Neural progenitor cell (in vitro differentiated cells): ENCODE data around the gene GAB3. TPM values are rescaled to one million over a fixed set of nuclear protein-coding genes. Genes with fewer than 3 reads are reported as not detected.

ENCODE experiments used
- DNase-seq: peaks from one replicate; pipeline ENCODE4 v3.0.0-alpha.2; 2016; ENCODE audit warnings: low spot score
- H2AFZ ChIP-seq: fragments of 200-600 bp; sonication (generic); replicated peaks from 2 replicates; pipeline ENCODE4 v1.6.1; 2016; ENCODE audit warnings: antibody characterized with exemption
- H3F3A ChIP-seq: fragments of 200-600 bp; sonication (generic); 2 replicates; pipeline ENCODE4 v1.6.1; 2016; ENCODE audit warnings: antibody characterized with exemption, low read depth
- H3K27ac ChIP-seq: fragments of 200-600 bp; sonication (generic); 2 replicates; pipeline ENCODE4 v1.5.1; 2016; ENCODE audit warnings: mild to moderate bottlenecking
- H3K27me3 ChIP-seq: fragments of 200-600 bp; sonication (generic); 2 replicates; pipeline ENCODE4 v1.6.1; 2016; ENCODE audit warnings: mild to moderate bottlenecking, moderate library complexity
- H3K36me3 ChIP-seq: fragments of 200-600 bp; sonication (generic); 2 replicates; pipeline ENCODE4 v1.5.1; 2016
- H3K4me1 ChIP-seq: fragments of 200-600 bp; sonication (generic); 2 replicates; pipeline ENCODE4 v1.6.1; 2016; ENCODE audit warnings: mixed run types
- H3K4me2 ChIP-seq: fragments of 200-600 bp; sonication (generic); 2 replicates; pipeline ENCODE4 v1.6.1; 2016
- H3K4me3 ChIP-seq: fragments of 200-600 bp; sonication (generic); 2 replicates; pipeline ENCODE4 v1.5.1; 2016
- H3K79me2 ChIP-seq: fragments of 200-600 bp; sonication (generic); 2 replicates; pipeline ENCODE4 v1.6.1; 2016; ENCODE audit warnings: low read depth
- H3K9ac ChIP-seq: fragments of 200-600 bp; sonication (generic); 2 replicates; pipeline ENCODE4 v1.6.1; 2016
- H3K9me3 ChIP-seq: fragments of 200-600 bp; sonication (generic); 2 replicates; pipeline ENCODE4 v1.5.1; 2016; ENCODE audit warnings: low read depth
- H4K20me1 ChIP-seq: fragments of 200-600 bp; sonication (generic); 2 replicates; pipeline ENCODE4 v1.6.1; 2016; ENCODE audit warnings: low read depth
- H3K27ac Mint-ChIP-seq: 3 replicates; pipeline ENCODE4 v1.8.0; 2021; ENCODE audit warnings: mixed read lengths
- H3K27me3 Mint-ChIP-seq: 2 replicates; pipeline ENCODE4 v1.8.0; 2022; ENCODE audit warnings: low read depth, mild to moderate bottlenecking, inconsistent platforms, moderate library complexity, mixed read lengths; ENCODE audit not compliant: insufficient read depth
- H3K36me3 Mint-ChIP-seq: 3 replicates; pipeline ENCODE4 v1.8.0; 2021; ENCODE audit warnings: mixed read lengths
- H3K4me1 Mint-ChIP-seq: 3 replicates; pipeline ENCODE4 v1.8.0; 2021; ENCODE audit warnings: mixed read lengths
- H3K4me3 Mint-ChIP-seq: 3 replicates; pipeline ENCODE4 v1.8.0; 2021; ENCODE audit warnings: mild to moderate bottlenecking, moderate library complexity, mixed read lengths
- H3K9me3 Mint-ChIP-seq: 3 replicates; pipeline ENCODE4 v1.8.0; 2020; ENCODE audit warnings: mixed read lengths
- CTCF ChIP-seq: fragments of 200-600 bp; sonication (generic); IDR thresholded peaks from 2 replicates; pipeline ENCODE4 v1.5.1; 2017; ENCODE audit warnings: antibody characterized with exemption, mild to moderate bottlenecking
- EZH2 ChIP-seq: fragments of 200-600 bp; sonication (generic); IDR thresholded peaks from 2 replicates; pipeline ENCODE4 v1.6.1; 2017; ENCODE audit warnings: antibody characterized with exemption, mild to moderate bottlenecking, moderate library complexity
- EZH2phosphoT487 ChIP-seq: fragments of 200-600 bp; sonication (generic); IDR thresholded peaks from 2 replicates; pipeline ENCODE4 v1.6.1; 2017; ENCODE audit warnings: antibody characterized with exemption
- total RNA-seq: library from RNA; depleted of rRNA; stranded (reverse); fragments of >200 nt; gene quantifications from 2 replicates; pipeline ENCODE4 v1.2.3, GENCODE V29; 2015; ENCODE audit warnings: low replicate concordance

Gene GAB3
- total RNA-seq, 1 donor from 2014 or later = not detected

GRCh38 chrX:154712781-154713740, 37.8 kb downstream of the GAB3 start:
- H3K27me3 Mint-ChIP-seq = peaks cover 4% of the 10 kb centered on the region
- H3K4me2 ChIP-seq = no peak overlapping the region
- no peaks in the 10 kb centered on the region for H3K36me3 Mint-ChIP-seq

GRCh38 chrX:154711264-154711663, 39.6 kb downstream of the GAB3 start:
- DNase-seq = no peak
- H2AFZ ChIP-seq = no peak overlapping the region
- H3F3A ChIP-seq = no peaks in the 10 kb centered on the region
- H4K20me1 ChIP-seq = no peaks in the 10 kb centered on the region
- H3K4me3 ChIP-seq = no peak overlapping the region
- Mint-ChIP-seq H3K4me3 (no peak overlapping the region), H3K36me3 (no peaks in the 10 kb centered on the region), H3K27ac (no peak overlapping the region), H3K4me1 (no peaks in the 10 kb centered on the region), H3K27me3 (peaks cover 4% of the 10 kb centered on the region), H3K9me3 (peaks cover 3% of the 10 kb centered on the region)
- H3K9ac ChIP-seq = no peak overlapping the region
- H3K79me2 ChIP-seq = no peaks in the 10 kb centered on the region
- TF ChIP-seq EZH2phosphoT487 = no peak
- TF ChIP-seq CTCF = no peak
- no peak for TF ChIP-seq EZH2
- no peak overlapping the region for H3K4me2 ChIP-seq
- H3K4me1 ChIP-seq = no peaks in the 10 kb centered on the region
- no peaks in the 10 kb centered on the region for H3K36me3 ChIP-seq
- H3K27me3 ChIP-seq = no peaks in the 10 kb centered on the region
- no peak overlapping the region for H3K27ac ChIP-seq
- no peaks in the 10 kb centered on the region for H3K9me3 ChIP-seq

More at GRCh38 chrX:154712781-154713740, 37.8 kb downstream of the GAB3 start:
- Histone ChIP-seq H3K79me2 (no peaks in the 10 kb centered on the region), H4K20me1 (no peaks in the 10 kb centered on the region), H3K36me3 (no peaks in the 10 kb centered on the region), H3K9me3 (no peaks in the 10 kb centered on the region), H3F3A (no peaks in the 10 kb centered on the region), H3K27me3 (no peaks in the 10 kb centered on the region), H2AFZ (no peak overlapping the region), H3K27ac (no peak overlapping the region), H3K4me1 (no peaks in the 10 kb centered on the region), H3K9ac (no peak overlapping the region), H3K4me3 (no peak overlapping the region)
- Mint-ChIP-seq H3K4me1 (no peaks in the 10 kb centered on the region), H3K27ac (no peak overlapping the region), H3K9me3 (peaks cover 3% of the 10 kb centered on the region), H3K4me3 (no peak overlapping the region)
- TF ChIP-seq EZH2 = no peak
- TF ChIP-seq EZH2phosphoT487 = no peak
- no peak for TF ChIP-seq CTCF
- no peak for DNase-seq

GRCh38 chrX:154710309-154710708, 40.6 kb downstream of the GAB3 start:
- DNase-seq = peak; percentile 4
- TF ChIP-seq EZH2 (no peak), EZH2phosphoT487 (no peak), CTCF (no peak)
- H3K27ac Mint-ChIP-seq = no peak overlapping the region

More at GRCh38 chrX:154710309-154710708, 40.6 kb downstream of the GAB3 start:
- no peak overlapping the region for H3K27ac ChIP-seq
- H3K4me1 Mint-ChIP-seq = no peaks in the 10 kb centered on the region
- peaks cover 4% of the 10 kb centered on the region for H3K27me3 Mint-ChIP-seq
- no peak overlapping the region for H2AFZ ChIP-seq
- H3K4me3 ChIP-seq = no peak overlapping the region
- H3K9me3 Mint-ChIP-seq = peaks cover 3% of the 10 kb centered on the region
- H3K79me2 ChIP-seq = no peaks in the 10 kb centered on the region
- no peaks in the 10 kb centered on the region for H4K20me1 ChIP-seq
- no peaks in the 10 kb centered on the region for H3K4me1 ChIP-seq
- H3K9me3 ChIP-seq = no peaks in the 10 kb centered on the region
- H3K4me3 Mint-ChIP-seq = no peak overlapping the region
- H3K36me3 ChIP-seq = no peaks in the 10 kb centered on the region
- no peak overlapping the region for H3K4me2 ChIP-seq
- no peak overlapping the region for H3K9ac ChIP-seq
- H3K27me3 ChIP-seq = no peaks in the 10 kb centered on the region
- no peaks in the 10 kb centered on the region for H3F3A ChIP-seq
- no peaks in the 10 kb centered on the region for H3K36me3 Mint-ChIP-seq
